ENCODE measurements around the gene PPP1R13B. TPM values are rescaled to one million over a fixed set of nuclear protein-coding genes. Genes with fewer than 3 reads are reported as not detected.

Gene PPP1R13B
- total RNA-seq, 1 experiment from 2014 or later, result 10.3 TPM

DNA sequence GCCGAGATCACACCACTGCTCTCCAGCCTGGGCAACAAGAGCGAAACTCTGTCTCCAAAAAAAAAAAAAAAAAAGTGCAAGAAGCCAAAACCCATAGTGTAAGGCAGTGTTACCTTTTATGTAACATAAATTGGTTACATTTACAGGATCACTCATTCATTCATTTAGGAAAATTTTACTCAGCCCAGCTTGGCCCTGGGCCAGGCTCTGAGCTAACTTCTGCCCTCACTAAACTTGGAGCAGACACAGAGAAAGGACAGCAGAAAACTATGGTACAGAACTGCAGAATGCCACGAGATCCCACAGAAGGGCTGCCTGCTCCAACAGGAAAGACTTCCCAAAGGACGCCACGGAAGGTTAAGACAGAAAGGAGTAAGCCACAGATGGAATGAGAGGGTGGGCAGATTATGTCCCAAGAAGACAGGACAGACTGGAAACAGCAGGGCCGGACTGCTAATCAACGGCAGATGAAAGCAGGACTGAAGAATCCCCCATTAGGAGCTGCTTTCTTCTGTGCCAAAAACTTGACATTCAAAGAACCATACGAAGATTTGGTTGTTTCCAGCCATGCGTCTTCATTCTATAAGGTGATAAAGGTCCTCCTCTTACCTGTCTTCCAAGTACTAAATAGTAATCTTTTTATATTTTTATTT lies 18.9 kb downstream of the PPP1R13B start:
- Mint-ChIP-seq H3K27ac (no peak overlapping the region), H3K27me3 (ENCODE audit: low read depth) (no peaks in the 10 kb centered on the region; the same call in 1 of the 2 replicates), H3K4me1 (no peaks in the 10 kb centered on the region), H3K9me3 (no peaks in the 10 kb centered on the region), H3K4me3 (no peak overlapping the region), H3K36me3 (no peaks in the 10 kb centered on the region)
- no peak for TF ChIP-seq IRF2 (CRISPR knock-in tag; IDR thresholded peaks at IDR 0.05; ENCODE audit: borderline replicate concordance, low read depth)
- POLR2A ChIA-PET, result no interaction called here
- ATAC-seq, result no peak
- no peak for DNase-seq (ENCODE audit: low spot score)
- CTCF ChIA-PET, result interaction anchor here (0.7 to 0.9 kb wide), 2 partner anchors 19 to 28 kb away, joined by 3 read pairs; no protein-coding TSS in a partner anchor

- Mint-ChIP-seq H3K9me3 (no peaks in the 10 kb centered on the region), H3K36me3 (no peaks in the 10 kb centered on the region), H3K4me3 (no peak overlapping the region), H3K27ac (no peak overlapping the region), H3K27me3 (ENCODE audit: low read depth) (no peaks in the 10 kb centered on the region; the same call in 1 of the 2 replicates), H3K4me1 (peaks cover 11% of the 10 kb centered on the region)
- TF ChIP-seq ESRRA (CRISPR knock-in tag; IDR thresholded peaks at IDR 0.05; ENCODE audit: borderline replicate concordance) (no peak), FOXP4 (CRISPR knock-in tag; IDR thresholded peaks at IDR 0.05) (no peak), CREM (CRISPR knock-in tag; IDR thresholded peaks at IDR 0.05) (no peak), MYBL2 (CRISPR knock-in tag; IDR thresholded peaks at IDR 0.05) (no peak)
- TF ChIP-seq, protein P1, sequence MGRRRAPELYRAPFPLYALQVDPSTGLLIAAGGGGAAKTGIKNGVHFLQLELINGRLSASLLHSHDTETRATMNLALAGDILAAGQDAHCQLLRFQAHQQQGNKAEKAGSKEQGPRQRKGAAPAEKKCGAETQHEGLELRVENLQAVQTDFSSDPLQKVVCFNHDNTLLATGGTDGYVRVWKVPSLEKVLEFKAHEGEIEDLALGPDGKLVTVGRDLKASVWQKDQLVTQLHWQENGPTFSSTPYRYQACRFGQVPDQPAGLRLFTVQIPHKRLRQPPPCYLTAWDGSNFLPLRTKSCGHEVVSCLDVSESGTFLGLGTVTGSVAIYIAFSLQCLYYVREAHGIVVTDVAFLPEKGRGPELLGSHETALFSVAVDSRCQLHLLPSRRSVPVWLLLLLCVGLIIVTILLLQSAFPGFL (CRISPR knock-in tag; IDR thresholded peaks at IDR 0.05; ENCODE audit: borderline replicate concordance), result no peak
- TF ChIP-seq, protein P2, sequence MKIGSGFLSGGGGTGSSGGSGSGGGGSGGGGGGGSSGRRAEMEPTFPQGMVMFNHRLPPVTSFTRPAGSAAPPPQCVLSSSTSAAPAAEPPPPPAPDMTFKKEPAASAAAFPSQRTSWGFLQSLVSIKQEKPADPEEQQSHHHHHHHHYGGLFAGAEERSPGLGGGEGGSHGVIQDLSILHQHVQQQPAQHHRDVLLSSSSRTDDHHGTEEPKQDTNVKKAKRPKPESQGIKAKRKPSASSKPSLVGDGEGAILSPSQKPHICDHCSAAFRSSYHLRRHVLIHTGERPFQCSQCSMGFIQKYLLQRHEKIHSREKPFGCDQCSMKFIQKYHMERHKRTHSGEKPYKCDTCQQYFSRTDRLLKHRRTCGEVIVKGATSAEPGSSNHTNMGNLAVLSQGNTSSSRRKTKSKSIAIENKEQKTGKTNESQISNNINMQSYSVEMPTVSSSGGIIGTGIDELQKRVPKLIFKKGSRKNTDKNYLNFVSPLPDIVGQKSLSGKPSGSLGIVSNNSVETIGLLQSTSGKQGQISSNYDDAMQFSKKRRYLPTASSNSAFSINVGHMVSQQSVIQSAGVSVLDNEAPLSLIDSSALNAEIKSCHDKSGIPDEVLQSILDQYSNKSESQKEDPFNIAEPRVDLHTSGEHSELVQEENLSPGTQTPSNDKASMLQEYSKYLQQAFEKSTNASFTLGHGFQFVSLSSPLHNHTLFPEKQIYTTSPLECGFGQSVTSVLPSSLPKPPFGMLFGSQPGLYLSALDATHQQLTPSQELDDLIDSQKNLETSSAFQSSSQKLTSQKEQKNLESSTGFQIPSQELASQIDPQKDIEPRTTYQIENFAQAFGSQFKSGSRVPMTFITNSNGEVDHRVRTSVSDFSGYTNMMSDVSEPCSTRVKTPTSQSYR (CRISPR knock-in tag; IDR thresholded peaks at IDR 0.05), result no peak
- no peak for ATAC-seq
- ChIA-PET CTCF (interaction anchor here (1.1 to 1.6 kb wide), 5 partner anchors 17 to 173 kb away, joined by 3 to 14 read pairs (median 4); no protein-coding TSS in a partner anchor), POLR2A (no interaction called here)
- no peak for DNase-seq (ENCODE audit: low spot score)
Observed at GRCh38 chr14:103825101-103825500, 22.3 kb downstream of the PPP1R13B start.

DNA sequence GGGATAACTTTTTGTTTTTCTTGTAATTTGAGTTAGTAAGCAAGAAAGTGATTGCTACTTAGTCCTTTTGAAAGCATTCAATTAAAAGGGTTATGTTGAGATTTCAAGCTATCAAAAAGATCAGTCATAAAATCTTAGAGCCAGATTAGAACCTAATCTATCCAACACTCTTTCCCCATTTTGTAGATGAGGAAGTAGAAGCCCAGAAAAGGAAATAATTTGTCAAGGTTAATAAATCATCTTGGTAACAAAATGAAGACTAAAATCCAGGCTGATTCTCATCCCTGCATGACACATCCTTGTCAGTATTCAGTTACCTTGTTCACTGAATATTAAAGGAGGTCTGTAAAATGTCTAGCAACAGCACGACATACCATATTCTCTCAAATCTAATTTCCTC lies 26.5 kb downstream of the PPP1R13B start:
- no peaks in the 10 kb centered on the region for H3K9me3 Mint-ChIP-seq
- H3K4me1 Mint-ChIP-seq, result peaks cover 23% of the 10 kb centered on the region
- ChIA-PET CTCF (interaction anchor here (0.7 to 4.3 kb wide), 6 partner anchors 12 to 273 kb away, joined by 3 to 31 read pairs (median 4); no protein-coding TSS in a partner anchor), POLR2A (no interaction called here)
- H3K27me3 Mint-ChIP-seq (ENCODE audit: low read depth), result no peaks in the 10 kb centered on the region
- DNase-seq (ENCODE audit: low spot score) (no peak), ATAC-seq (no peak)
- no peak overlapping the region; the same call in 1 of the 2 replicates for H3K27ac Mint-ChIP-seq
- no peaks in the 10 kb centered on the region for H3K36me3 Mint-ChIP-seq
- no peak for TF ChIP-seq NR1H2 (CRISPR knock-in tag; IDR thresholded peaks at IDR 0.05)
- no peak for TF ChIP-seq JAZF1 (CRISPR knock-in tag; IDR thresholded peaks at IDR 0.05)
- TF ChIP-seq NFATC4 (CRISPR knock-in tag; IDR thresholded peaks at IDR 0.05), result no peak
- TF ChIP-seq, protein P3, sequence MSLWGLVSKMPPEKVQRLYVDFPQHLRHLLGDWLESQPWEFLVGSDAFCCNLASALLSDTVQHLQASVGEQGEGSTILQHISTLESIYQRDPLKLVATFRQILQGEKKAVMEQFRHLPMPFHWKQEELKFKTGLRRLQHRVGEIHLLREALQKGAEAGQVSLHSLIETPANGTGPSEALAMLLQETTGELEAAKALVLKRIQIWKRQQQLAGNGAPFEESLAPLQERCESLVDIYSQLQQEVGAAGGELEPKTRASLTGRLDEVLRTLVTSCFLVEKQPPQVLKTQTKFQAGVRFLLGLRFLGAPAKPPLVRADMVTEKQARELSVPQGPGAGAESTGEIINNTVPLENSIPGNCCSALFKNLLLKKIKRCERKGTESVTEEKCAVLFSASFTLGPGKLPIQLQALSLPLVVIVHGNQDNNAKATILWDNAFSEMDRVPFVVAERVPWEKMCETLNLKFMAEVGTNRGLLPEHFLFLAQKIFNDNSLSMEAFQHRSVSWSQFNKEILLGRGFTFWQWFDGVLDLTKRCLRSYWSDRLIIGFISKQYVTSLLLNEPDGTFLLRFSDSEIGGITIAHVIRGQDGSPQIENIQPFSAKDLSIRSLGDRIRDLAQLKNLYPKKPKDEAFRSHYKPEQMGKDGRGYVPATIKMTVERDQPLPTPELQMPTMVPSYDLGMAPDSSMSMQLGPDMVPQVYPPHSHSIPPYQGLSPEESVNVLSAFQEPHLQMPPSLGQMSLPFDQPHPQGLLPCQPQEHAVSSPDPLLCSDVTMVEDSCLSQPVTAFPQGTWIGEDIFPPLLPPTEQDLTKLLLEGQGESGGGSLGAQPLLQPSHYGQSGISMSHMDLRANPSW (CRISPR knock-in tag; conservative IDR thresholded peaks at IDR 0.05; ENCODE audit: low read depth), result no peak
- TF ChIP-seq, protein P4, sequence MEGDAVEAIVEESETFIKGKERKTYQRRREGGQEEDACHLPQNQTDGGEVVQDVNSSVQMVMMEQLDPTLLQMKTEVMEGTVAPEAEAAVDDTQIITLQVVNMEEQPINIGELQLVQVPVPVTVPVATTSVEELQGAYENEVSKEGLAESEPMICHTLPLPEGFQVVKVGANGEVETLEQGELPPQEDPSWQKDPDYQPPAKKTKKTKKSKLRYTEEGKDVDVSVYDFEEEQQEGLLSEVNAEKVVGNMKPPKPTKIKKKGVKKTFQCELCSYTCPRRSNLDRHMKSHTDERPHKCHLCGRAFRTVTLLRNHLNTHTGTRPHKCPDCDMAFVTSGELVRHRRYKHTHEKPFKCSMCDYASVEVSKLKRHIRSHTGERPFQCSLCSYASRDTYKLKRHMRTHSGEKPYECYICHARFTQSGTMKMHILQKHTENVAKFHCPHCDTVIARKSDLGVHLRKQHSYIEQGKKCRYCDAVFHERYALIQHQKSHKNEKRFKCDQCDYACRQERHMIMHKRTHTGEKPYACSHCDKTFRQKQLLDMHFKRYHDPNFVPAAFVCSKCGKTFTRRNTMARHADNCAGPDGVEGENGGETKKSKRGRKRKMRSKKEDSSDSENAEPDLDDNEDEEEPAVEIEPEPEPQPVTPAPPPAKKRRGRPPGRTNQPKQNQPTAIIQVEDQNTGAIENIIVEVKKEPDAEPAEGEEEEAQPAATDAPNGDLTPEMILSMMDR (IDR thresholded peaks at IDR 0.05), result no peak
- TF ChIP-seq, protein P5, sequence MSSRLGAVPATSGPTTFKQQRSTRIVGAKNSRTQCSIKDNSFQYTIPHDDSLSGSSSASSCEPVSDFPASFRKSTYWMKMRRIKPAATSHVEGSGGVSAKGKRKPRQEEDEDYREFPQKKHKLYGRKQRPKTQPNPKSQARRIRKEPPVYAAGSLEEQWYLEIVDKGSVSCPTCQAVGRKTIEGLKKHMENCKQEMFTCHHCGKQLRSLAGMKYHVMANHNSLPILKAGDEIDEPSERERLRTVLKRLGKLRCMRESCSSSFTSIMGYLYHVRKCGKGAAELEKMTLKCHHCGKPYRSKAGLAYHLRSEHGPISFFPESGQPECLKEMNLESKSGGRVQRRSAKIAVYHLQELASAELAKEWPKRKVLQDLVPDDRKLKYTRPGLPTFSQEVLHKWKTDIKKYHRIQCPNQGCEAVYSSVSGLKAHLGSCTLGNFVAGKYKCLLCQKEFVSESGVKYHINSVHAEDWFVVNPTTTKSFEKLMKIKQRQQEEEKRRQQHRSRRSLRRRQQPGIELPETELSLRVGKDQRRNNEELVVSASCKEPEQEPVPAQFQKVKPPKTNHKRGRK (CRISPR knock-in tag; IDR thresholded peaks at IDR 0.05; ENCODE audit: borderline replicate concordance), result no peak
- no peak for TF ChIP-seq MLX (CRISPR knock-in tag; IDR thresholded peaks at IDR 0.05)
- no peak for TF ChIP-seq ATF2 (CRISPR knock-in tag; IDR thresholded peaks at IDR 0.05; ENCODE audit: borderline replicate concordance, low read depth)
- no peak overlapping the region for H3K4me3 Mint-ChIP-seq

Data from WTC11 (cell line).